NCI-H1436 treated with DMSO at 0.1 percent for 48 hours (cell line): ENCODE results near the gene RNASE8.
"Not testable (repeated sequence)": the region's sequence is repeated elsewhere in the genome, so short reads cannot be mapped to it uniquely, and the experiment has no call there.

ENCODE experiments used
- DNase-seq: peaks from one replicate; lab custom pipeline; 2025; lab: John Stamatoyannopoulos, UW

The RNASE8 gene

GRCh38 chr14:21057803-21058675 lies at the start of gene RNASE8:
RNASE8 (plus strand) TSS chr14:21057822; CDS start chr14:21057893, 71 bp downstream.
- no peak for DNase-seq

GRCh38 chr14:21009721-21010120 lies 47.9 kb upstream of the RNASE8 start:
- not testable (repeated sequence) for DNase-seq

GRCh38 chr14:21011136-21011535 lies 46.5 kb upstream of the RNASE8 start:
- no peak for DNase-seq

GRCh38 chr14:21014761-21015190 lies 42.8 kb upstream of the RNASE8 start:
- DNase-seq: no peak

- no peak for DNase-seq
These were observed 42.3 kb upstream of the RNASE8 start for GRCh38 chr14:21015312-21015711.

GRCh38 chr14:21016413-21017190 lies 41.0 kb upstream of the RNASE8 start:
- no peak for DNase-seq

- DNase-seq: no peak
These were observed 39.9 kb upstream of the RNASE8 start for GRCh38 chr14:21017528-21018245.

GRCh38 chr14:21018286-21018685 lies 39.3 kb upstream of the RNASE8 start:
- DNase-seq: no peak

GRCh38 chr14:21018781-21019180 lies 38.8 kb upstream of the RNASE8 start:
- no peak for DNase-seq

- DNase-seq: no peak
These were observed 38.3 kb upstream of the RNASE8 start for GRCh38 chr14:21019366-21019765.

GRCh38 chr14:21020977-21021545 lies 36.6 kb upstream of the RNASE8 start:
- DNase-seq: no peak

- no peak for DNase-seq
These were observed 34.9 kb upstream of the RNASE8 start for GRCh38 chr14:21022686-21023085.

GRCh38 chr14:21023174-21023573 lies 34.4 kb upstream of the RNASE8 start:
- DNase-seq: no peak

GRCh38 chr14:21023817-21024584 lies 33.6 kb upstream of the RNASE8 start:
- DNase-seq: no peak

- no peak for DNase-seq
These were observed 32.8 kb upstream of the RNASE8 start, which contains the start of gene NDRG2 for GRCh38 chr14:21024585-21025370. NDRG2 (minus strand) TSS chr14:21025061; CDS start chr14:21023315, 1,746 bp downstream.

GRCh38 chr14:21025371-21026273 lies 32.0 kb upstream of the RNASE8 start:
- DNase-seq: no peak

- no peak for DNase-seq
These were observed 31.2 kb upstream of the RNASE8 start for GRCh38 chr14:21026274-21026987.

GRCh38 chr14:21026988-21027315 lies 30.7 kb upstream of the RNASE8 start:
- DNase-seq: no peak

GRCh38 chr14:21029917-21030316 lies 27.7 kb upstream of the RNASE8 start, which contains the start of gene TPPP2:
TPPP2 (plus strand) TSS chr14:21030217; CDS start chr14:21030582, 365 bp downstream.
- DNase-seq: no peak
